ENCODE measurements around the gene PRR5L. TPM values are rescaled to one million over a fixed set of nuclear protein-coding genes. Genes with fewer than 3 reads are reported as not detected.
"Not testable (repeated sequence)": the region's sequence is repeated elsewhere in the genome, so short reads cannot be mapped to it uniquely, and the experiment has no call there.

The PRR5L gene
- total RNA-seq, 1 donor from 2014 or later, result 8.1 TPM

- DNase-seq, result no peak
Observed at GRCh38 chr11:36280531-36280930, 15.6 kb upstream of the PRR5L start.

- no peak for DNase-seq
Observed at GRCh38 chr11:36281850-36282249, 14.2 kb upstream of the PRR5L start.

GRCh38 chr11:36282926-36283325 is 13.2 kb upstream of the PRR5L start:
- DNase-seq, result no peak

GRCh38 chr11:36288442-36289225 is 7.5 kb upstream of the PRR5L start:
- no peak for DNase-seq

GRCh38 chr11:36289226-36289852 is 6.7 kb upstream of the PRR5L start, which contains the start of gene COMMD9:
TSS of gene COMMD9 (minus strand) at chr11:36289424. CDS start at chr11:36289412, 12 bp downstream.
- peak; percentile 94 for DNase-seq

- peak; percentile 12 for DNase-seq
Observed at GRCh38 chr11:36292311-36292722, 3.8 kb upstream of the PRR5L start.

GRCh38 chr11:36296884-36297543 is 926 bp downstream of the PRR5L start:
- DNase-seq, result no peak

GRCh38 chr11:36300650-36301049 is 4.6 kb downstream of the PRR5L start:
- peak; percentile 19 for DNase-seq

- DNase-seq, result peak; percentile 51
Observed at GRCh38 chr11:36304351-36304750, 8.3 kb downstream of the PRR5L start.

- no peak for DNase-seq
Observed at GRCh38 chr11:36305047-36305446, 9.0 kb downstream of the PRR5L start.

- DNase-seq, result peak; percentile 23
Observed at GRCh38 chr11:36306888-36307287, 10.8 kb downstream of the PRR5L start.

- no peak for DNase-seq
Observed at GRCh38 chr11:36308577-36308976, 12.5 kb downstream of the PRR5L start.

- no peak for DNase-seq
Observed at GRCh38 chr11:36309779-36310178, 13.7 kb downstream of the PRR5L start.

GRCh38 chr11:36311926-36312595 is 16.0 kb downstream of the PRR5L start:
- no peak for DNase-seq

GRCh38 chr11:36312611-36313472 is 16.8 kb downstream of the PRR5L start:
- peak; percentile 36 for DNase-seq

- DNase-seq, result no peak
Observed at GRCh38 chr11:36313750-36314433, 17.8 kb downstream of the PRR5L start.

GRCh38 chr11:36314434-36314767 is 18.3 kb downstream of the PRR5L start:
- no peak for DNase-seq

GRCh38 chr11:36316049-36316448 is 20.0 kb downstream of the PRR5L start:
- DNase-seq, result no peak

- no peak for DNase-seq
Observed at GRCh38 chr11:36317992-36318391, 21.9 kb downstream of the PRR5L start.

GRCh38 chr11:36324956-36325355 is 28.9 kb downstream of the PRR5L start:
- DNase-seq, result not testable (repeated sequence)

- not testable (repeated sequence) for DNase-seq
Observed at GRCh38 chr11:36325403-36325802, 29.3 kb downstream of the PRR5L start.
